Retinal pigment epithelial cell (primary cell): ENCODE data around the gene TIGD1.

ENCODE experiments used
- DNase-seq: peaks from one replicate; pipeline ENCODE4 v3.0.0-alpha.2; 2010; ENCODE audit warnings: low read depth
- H3K4me3 ChIP-seq: 2 replicates; pipeline ENCODE4 v1.5.1; 2011; ENCODE audit warnings: mild to moderate bottlenecking, low read length, control low read depth, moderate library complexity
- TF ChIP-seq, protein P1 (sequence below): conservative IDR thresholded peaks from 2 replicates; pipeline ENCODE4 v1.5.1; 2011; ENCODE audit warnings: low read depth, low read length, control low read depth, inconsistent platforms

The TIGD1 gene

DNA sequence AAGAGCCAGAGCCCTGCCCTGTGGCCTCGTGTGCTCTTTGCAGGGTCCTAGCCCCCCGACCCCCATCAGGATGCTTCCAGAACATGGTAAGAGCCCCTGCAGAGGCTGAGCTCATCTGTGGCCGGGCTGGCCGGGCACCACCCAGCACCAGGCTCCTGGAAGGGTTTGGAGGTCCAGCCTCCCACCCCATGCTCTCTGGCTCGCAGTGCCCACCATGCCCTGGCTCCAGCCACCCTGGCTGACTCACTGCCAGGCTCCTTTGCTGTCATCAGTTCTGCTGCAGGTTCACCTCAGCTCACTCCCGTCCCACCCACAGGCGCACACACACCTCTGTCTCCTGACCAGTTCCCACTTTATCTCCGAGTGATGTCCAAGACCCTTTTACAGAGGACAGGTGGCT, 37.7 kb upstream of the TIGD1 start:
- no peak for DNase-seq
- H3K4me3 ChIP-seq: no peak overlapping the region
- TF ChIP-seq, protein P1, sequence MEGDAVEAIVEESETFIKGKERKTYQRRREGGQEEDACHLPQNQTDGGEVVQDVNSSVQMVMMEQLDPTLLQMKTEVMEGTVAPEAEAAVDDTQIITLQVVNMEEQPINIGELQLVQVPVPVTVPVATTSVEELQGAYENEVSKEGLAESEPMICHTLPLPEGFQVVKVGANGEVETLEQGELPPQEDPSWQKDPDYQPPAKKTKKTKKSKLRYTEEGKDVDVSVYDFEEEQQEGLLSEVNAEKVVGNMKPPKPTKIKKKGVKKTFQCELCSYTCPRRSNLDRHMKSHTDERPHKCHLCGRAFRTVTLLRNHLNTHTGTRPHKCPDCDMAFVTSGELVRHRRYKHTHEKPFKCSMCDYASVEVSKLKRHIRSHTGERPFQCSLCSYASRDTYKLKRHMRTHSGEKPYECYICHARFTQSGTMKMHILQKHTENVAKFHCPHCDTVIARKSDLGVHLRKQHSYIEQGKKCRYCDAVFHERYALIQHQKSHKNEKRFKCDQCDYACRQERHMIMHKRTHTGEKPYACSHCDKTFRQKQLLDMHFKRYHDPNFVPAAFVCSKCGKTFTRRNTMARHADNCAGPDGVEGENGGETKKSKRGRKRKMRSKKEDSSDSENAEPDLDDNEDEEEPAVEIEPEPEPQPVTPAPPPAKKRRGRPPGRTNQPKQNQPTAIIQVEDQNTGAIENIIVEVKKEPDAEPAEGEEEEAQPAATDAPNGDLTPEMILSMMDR: no peak

DNA sequence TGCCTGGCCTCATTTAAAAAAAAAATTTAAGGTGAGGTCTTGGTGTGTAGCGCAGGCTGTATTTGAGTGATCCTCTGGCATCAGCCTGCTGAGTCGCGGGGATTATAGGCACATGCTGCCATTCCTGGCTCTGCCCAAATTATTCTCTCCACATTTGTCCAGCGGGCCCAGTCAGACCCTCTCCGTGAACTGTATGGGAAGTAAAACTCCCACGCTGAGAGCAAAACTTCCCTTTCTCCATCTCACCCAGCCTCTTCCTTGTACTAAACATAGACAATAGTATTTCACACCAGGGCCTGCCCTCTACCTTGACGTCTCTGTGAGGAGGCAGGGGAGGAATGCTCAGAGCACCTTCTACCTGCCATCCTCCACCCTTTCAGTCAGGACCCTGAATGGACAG, 37.2 kb upstream of the TIGD1 start:
- TF ChIP-seq, protein P1: no peak
- DNase-seq: no peak
- H3K4me3 ChIP-seq: no peak overlapping the region

DNA sequence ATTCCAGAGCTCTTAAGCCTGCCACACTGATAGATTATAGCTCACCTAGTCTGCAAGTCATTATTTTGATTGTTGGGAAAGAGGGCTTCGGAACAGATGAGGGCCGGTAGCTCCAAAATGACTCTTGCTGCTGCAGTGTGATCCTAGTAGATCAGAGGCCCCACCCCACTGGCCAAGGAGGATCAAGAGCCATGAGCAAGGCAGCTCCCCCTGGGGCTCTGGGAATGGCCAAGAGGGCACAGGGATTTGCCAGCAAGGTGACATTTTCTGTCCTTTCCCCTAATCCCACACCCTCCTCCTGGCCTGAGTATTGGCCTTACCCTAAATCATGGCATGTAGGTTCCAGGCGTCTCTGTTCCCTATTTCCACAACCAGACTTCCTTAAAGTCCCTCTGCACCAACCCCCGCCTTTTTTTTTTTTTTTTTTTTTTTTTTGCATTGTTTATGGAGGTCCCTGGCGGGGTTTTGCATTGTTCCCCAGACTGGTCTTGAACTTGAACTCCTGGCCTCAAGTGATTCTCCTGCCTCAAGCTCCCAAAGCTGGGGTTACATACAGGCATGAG, 36.7 kb upstream of the TIGD1 start:
- no peak for DNase-seq
- TF ChIP-seq, protein P1: no peak
- no peak overlapping the region for H3K4me3 ChIP-seq

DNA sequence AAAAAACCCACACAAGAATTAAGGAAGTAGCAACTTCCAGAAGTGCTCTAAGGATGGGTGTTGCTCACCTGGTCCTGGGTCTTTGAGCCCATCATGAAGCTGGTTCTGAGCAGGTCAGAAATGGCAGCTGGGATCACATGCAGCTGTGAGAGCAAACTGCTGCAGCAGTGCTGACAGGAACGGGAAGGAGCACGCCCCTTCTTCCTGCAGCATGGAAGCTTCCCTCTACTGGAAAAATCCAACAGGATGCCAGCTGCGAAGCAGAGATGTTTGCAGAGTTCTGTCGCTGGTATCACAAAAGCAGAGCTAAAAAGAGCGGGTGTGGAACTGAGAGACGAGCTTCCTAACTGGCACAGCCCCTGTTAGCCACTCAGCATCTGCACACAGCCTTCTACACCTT, 33.9 kb upstream of the TIGD1 start:
- H3K4me3 ChIP-seq: no peak overlapping the region
- DNase-seq: no peak
- TF ChIP-seq, protein P1: no peak

DNA sequence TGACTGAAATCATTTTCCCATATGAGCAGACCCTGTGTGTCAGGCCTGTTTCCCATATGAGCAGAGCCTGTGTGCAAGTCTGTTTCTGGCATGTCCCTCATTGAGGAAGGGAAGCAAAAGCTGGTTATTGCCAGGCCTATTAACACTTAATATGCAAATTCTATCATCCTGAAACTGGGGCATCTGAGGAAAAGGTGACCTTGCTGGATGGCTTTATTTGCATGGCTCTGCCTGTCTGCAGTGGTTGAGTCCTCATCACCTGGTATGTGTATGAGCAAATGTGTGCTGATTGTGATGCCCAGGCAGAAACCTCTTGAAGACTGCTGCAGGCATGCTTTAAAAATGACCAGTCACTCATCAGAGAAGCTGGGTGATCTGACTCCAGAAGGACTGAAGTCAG, 31.4 kb upstream of the TIGD1 start:
- H3K4me3 ChIP-seq: no peak overlapping the region
- TF ChIP-seq, protein P1: no peak
- no peak for DNase-seq

DNA sequence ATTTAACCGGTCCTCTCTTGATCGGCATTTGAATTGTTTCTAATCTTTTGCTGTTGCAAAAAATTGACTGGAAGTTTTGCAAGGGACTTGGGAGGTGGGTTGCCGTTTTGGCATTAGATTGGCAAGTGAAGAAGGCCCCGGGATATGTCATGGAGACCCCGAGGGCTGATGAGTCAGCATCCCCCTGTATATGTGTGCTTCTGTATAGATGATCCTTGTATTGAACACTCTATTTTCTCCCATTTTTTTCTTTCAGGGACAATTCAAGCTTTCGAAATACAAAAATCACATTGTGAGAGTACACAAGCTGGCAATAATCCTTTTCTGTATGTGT, 30.3 kb upstream of the TIGD1 start:
- TF ChIP-seq, protein P1: no peak
- no peak for DNase-seq

DNA sequence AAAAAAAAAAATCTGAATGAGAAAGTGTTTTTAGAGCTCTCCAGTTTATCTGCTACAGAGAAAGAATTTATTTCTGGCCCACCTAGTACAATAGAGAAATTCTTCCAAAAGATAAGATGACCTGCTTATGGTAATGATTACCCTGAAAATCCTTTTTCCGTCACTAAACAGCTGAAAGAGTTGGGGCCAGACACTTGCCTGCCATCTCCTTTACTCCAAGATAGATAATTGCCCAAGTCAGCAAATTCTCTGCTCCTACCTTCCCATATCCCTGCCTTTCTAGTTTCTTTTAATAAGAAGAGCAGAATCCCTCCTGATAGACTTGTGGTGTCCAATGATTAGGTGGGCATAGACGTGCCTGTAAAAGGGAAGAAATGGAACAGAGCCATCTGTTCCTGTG, 28.3 kb upstream of the TIGD1 start:
- TF ChIP-seq, protein P1: no peak
- no peak for DNase-seq
- no peak overlapping the region for H3K4me3 ChIP-seq

More for the DNA sequence above, 30.3 kb upstream of the TIGD1 start:
- no peak overlapping the region for H3K4me3 ChIP-seq
